Activated CD4-positive, CD25-positive, alpha-beta regulatory T cell treated with anti-CD3 and anti-CD28 coated beads, Interleukin-2, amount 50 U/mL, for 24 hours (primary cell): Measurements from ENCODE around the gene RBKS.
A peak's percentile ranks its signal among the peaks of the same experiment; 100 is the strongest.
"Not testable (repeated sequence)": the region's sequence is repeated elsewhere in the genome, so short reads cannot be mapped to it uniquely, and the experiment has no call there.

Experiments used
- ATAC-seq, 2 donors: fragments of 150-1000 bp; cut with Tn5 transposase; one replicate each; pipeline ENCODE4 v1.10.0; 2021; ENCODE audit warnings: mild to moderate bottlenecking in 1 of 2, moderate library complexity in 1 of 2

RBKS gene

GRCh38 chr2:27904405-27904665, 14.1 kb upstream of the RBKS start:
- no peak for ATAC-seq

- ATAC-seq, result no peak
These were observed 13.6 kb upstream of the RBKS start for GRCh38 chr2:27903649-27904404.

GRCh38 chr2:27903018-27903417, 12.8 kb upstream of the RBKS start:
- ATAC-seq, result no peak

- peak; percentile 89 for ATAC-seq
These were observed 11.9 kb upstream of the RBKS start for GRCh38 chr2:27902098-27902497.

- peak; percentile 65 to 70 for ATAC-seq
These were observed 11.0 kb upstream of the RBKS start for GRCh38 chr2:27901234-27901633.

GRCh38 chr2:27897717-27898116, 7.5 kb upstream of the RBKS start:
- ATAC-seq, result no peak

GRCh38 chr2:27893006-27893405, 2.8 kb upstream of the RBKS start:
- no peak for ATAC-seq

GRCh38 chr2:27891673-27892105, 1.5 kb upstream of the RBKS start:
- ATAC-seq, result no peak

GRCh38 chr2:27890924-27891672, 911 bp upstream of the RBKS start:
- ATAC-seq, result peak; percentile 7 to 14

- ATAC-seq, result no peak
These were observed 427 bp downstream of the RBKS start for GRCh38 chr2:27889774-27890145.

- ATAC-seq, result no peak
These were observed 1.4 kb downstream of the RBKS start for GRCh38 chr2:27888790-27889189.

GRCh38 chr2:27887830-27888229, 2.4 kb downstream of the RBKS start:
- ATAC-seq, result no peak

GRCh38 chr2:27887111-27887510, 3.1 kb downstream of the RBKS start:
- ATAC-seq, result no peak

GRCh38 chr2:27886322-27886721, 3.9 kb downstream of the RBKS start:
- no peak for ATAC-seq

GRCh38 chr2:27885661-27886060, 4.5 kb downstream of the RBKS start:
- ATAC-seq, result no peak

GRCh38 chr2:27885234-27885633, 5.0 kb downstream of the RBKS start:
- no peak for ATAC-seq

GRCh38 chr2:27884601-27885000, 5.6 kb downstream of the RBKS start:
- no peak for ATAC-seq

- ATAC-seq, result not testable (repeated sequence)
These were observed 7.6 kb downstream of the RBKS start for GRCh38 chr2:27882584-27882922.

- not testable (repeated sequence) for ATAC-seq
These were observed 8.2 kb downstream of the RBKS start for GRCh38 chr2:27881815-27882583.

GRCh38 chr2:27878825-27879224, 11.4 kb downstream of the RBKS start:
- ATAC-seq, result no peak

- ATAC-seq, result no peak
These were observed 14.9 kb downstream of the RBKS start for GRCh38 chr2:27875089-27875881.

GRCh38 chr2:27873091-27873490, 17.1 kb downstream of the RBKS start:
- ATAC-seq, result no peak

- ATAC-seq, result no peak
These were observed 18.4 kb downstream of the RBKS start for GRCh38 chr2:27871802-27872201.
